Endometrial microvascular endothelial cells (primary cell): ENCODE results near the gene HS3ST5. TPM values are rescaled to one million over a fixed set of nuclear protein-coding genes. Genes with fewer than 3 reads are reported as not detected.

Experiments used
- in situ Hi-C: cut with HindIII; loops from 2 replicates; pipeline ENCODE4 v1.10.0; 2017; ENCODE audit warnings: low sequenced_read_pairs, low pct_unique_long_range_greater_than_20kb; ENCODE audit errors: inconsistent ontology term
- total RNA-seq: library from RNA; depleted of rRNA; stranded (reverse); fragments of >200 nt; gene quantifications from one replicate; pipeline ENCODE4 v1.2.3, GENCODE V29; 2015; ENCODE audit errors: inconsistent ontology term

The HS3ST5 gene
- total RNA-seq, 1 donor from 2014 or later = not detected

DNA sequence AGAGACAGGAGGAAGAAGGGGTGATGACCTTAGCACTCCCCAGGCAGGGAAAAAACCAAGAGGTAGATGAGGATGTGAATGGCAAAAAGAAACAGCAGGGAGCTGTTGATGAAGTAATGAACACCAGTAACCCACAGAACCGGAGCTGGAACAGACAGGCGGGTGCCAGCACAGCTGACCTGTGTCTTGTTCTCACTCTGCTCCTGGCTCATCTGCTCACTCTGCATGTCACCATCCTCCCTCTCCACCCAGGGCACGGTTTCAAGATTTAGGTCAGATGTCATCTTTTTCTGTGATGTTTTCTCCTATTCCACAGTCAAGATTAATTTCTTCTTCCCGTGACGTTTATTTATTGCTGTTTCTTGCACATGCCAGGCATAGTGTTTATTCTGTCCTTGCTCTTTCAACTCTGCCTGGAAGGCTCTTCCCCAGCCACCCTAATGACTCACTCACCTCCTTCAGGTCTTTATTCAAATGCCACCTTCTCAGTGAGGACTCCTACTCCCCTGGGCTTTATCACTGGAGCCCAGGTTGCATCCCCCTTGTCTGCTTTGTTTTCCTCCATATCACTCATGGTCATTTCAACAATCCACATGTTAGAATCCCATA lies 207.4 kb downstream of the HS3ST5 start:
- in situ Hi-C loops = no loop called here

DNA sequence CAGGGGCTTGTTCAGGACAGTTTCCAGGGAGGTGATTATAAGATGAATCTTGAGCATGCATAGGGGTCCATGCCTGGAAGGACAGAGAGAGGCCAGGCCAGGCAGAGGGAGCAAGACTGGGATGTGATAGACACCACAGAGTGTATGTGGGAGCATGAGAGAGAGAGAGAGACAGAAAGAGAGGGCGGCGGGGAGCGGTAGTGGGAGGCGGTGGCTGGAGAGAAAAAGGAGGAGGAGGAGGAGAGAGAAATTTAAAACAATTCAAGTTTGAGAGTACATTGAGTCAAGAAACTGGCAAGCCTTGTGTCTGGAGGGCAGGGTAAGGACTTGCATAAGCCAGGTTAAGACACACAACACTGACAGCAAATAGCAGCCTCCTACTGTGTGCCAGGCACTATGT lies 209.0 kb downstream of the HS3ST5 start:
- in situ Hi-C loops = no loop called here

DNA sequence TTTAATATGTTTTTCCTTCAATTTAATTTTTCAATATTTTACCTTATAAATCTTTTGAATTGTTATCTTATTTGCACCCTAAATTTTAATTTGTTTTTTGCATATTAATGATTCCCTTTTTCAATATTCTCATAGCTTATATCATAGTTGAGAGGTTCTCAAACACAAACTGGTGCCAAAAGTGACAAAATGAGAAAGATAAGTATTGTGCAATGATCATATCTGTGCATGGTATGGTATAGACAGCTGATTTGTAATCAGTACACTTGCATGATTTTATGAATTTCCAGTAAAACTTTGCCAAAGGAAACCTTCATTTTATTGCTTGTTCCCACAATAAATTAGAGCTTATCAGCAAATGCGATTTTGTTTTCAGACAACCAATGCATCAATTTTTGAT lies 210.9 kb downstream of the HS3ST5 start:
- in situ Hi-C loops = no loop called here

DNA sequence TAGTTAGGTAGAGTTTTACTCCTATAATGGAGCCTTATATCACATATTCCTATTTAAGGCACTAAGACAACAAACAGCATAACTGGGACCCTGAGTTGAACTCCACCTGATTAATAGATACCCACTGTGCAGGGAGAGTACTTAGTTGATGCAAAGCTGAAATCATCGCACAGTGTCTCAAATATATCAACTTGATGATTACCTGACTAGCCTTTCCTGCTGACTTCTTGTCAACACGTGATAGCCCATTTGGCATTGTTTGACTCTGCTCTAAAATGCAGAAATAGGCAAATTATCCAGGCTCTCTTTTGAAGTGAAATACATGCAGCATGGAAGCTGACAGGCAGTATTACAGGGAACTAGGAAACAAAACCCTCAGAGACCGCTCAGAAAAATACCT lies 217.2 kb downstream of the HS3ST5 start:
- in situ Hi-C loops = no loop called here

DNA sequence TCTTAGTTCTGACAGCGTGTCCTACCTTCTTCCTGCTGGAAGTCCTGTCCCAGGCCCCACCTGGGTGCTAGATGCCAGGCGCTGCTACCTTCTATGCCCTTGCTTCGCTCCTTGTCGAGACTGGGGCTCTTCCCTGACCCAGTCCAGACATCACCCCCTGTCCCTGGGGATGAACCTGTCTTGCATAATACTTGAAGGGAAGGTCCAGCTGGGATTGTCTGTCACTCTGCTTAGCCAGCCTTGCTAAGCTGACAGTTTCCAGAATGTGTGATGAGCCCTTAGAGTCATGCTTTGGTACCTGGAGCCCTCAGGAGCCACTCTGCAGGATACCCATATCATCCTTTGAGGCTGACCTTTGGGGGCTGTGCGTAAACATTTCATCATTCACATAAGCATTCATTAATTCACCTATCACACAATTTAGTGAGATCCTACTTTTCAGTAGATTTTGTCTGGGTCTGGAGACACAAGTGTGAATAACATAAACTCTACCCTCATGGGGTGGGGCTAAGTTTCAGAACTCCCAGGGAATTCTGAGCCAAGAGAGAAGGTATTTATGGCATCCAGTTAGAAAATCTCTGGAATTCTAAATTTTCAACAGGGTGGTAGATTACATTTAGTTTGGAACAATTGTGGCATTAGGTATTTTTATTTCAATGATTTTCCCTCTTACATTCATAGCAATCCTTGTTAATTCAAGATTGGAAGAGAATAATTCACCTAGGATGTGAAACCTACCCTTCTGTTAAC lies 220.7 kb downstream of the HS3ST5 start:
- in situ Hi-C loops = no loop called here

DNA sequence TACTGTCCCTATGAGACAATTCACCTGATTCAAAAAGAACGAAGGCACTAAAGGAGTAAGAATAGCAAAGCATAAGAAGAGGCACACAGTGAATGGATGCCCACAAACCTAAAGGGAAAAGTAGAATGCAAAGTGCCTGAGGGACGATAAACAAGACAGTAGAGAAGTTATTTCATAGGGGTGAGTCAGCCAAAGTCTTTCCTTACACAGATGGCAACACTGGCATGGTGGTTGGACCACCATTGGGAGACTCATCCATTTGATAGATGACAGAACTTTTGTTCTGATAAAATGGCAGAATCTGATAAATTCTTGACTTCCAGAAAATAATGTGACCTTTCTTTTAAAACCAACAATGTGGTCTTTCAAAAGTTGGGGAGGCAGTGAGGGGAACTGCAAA lies 223.8 kb downstream of the HS3ST5 start:
- in situ Hi-C loops = no loop called here

DNA sequence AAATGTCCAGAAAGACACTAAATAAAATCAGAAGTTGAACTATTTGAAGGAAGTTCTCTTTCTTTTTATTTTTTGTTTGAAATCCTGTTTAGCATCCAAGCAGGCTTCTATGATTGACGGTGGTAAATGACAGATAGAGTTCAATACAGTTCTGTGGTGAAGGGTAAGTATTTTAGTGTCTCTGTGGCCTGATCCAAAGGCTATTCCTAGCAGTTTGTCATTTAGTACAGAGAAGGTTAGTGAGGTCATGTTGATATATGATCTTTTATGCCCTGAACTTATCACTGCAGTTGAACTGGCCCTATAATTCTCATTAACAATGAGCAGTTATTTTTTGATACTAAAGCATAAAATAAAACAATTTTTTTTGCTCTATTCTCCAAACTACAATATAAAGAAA lies 227.2 kb downstream of the HS3ST5 start:
- in situ Hi-C loops = no loop called here

DNA sequence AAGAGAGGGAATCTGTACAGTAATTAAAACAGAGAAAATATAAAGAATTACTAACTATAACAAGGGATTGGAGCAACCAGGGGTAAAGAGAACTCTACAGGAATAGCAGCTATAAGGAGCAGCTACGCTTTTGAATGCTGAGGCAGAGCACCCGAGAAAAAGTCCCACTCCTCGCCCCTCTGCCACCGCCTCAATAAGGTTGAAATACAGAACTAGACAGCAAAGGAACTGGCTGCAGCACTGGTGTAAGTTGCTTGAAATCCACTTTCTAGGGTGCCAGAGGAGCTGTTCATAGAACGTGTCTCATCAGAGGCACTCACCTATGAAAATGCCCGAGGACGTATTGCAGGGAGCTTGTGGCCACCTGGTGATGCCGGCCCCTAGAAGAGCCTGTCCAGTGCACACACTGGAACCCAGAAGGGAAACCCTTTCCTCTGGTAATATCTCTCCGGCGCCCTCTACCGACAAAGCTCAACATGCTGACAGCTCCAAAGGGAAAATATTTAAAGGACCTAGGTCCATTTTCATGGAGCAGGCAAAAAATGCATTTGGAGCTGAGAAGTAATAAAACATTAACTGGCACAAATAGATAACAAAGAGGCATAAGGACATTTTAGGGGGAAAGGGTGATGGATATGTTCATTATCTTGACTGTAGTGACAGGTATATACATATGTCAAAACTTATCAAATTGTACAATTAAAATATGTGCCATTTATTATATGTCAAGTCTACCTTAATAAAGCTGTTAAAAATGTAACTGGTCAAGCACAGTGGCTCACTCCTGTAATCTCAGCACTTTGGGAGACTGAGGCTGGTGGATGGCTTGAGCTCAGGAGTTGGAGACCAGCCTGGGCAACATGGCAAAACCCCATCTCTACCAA lies 234.5 kb downstream of the HS3ST5 start:
- in situ Hi-C loops = no loop called here

DNA sequence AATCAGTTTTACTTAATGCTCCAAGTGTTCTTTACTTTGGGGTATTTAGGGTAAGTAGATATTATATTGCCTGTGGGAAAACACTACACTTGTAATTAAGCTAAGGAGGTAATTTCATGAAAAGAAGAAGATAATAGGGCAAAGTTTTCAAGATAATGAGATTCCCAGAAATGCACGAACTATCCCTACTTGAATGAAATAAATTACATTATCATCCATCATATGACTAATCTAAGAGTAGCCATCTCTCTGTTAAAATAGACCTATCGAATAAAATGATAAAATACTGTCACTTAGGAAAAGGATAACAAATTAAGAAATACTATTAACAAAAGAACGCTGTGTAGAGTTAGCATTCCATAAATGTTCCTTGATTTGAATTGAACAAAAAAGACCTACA lies 236.8 kb downstream of the HS3ST5 start:
- in situ Hi-C loops = no loop called here

DNA sequence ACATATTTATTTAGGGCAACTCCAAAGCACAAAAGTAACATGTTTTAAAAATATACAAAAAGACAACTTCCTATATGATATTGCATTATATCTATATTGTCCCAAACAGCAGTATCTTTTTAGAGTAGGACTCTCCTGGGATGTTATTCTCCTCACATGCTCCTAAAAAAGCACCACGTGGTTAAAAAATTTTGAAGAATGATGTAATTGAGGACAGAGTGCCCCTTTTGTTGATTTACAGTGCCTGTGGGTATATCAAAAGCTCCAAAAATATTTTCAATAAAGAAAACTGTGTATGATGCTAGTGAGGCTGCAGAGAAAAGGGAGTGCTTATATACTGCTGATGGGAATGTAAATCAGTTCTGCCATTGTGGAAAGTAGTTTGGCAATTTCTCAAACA lies 241.6 kb downstream of the HS3ST5 start:
- in situ Hi-C loops = no loop called here

DNA sequence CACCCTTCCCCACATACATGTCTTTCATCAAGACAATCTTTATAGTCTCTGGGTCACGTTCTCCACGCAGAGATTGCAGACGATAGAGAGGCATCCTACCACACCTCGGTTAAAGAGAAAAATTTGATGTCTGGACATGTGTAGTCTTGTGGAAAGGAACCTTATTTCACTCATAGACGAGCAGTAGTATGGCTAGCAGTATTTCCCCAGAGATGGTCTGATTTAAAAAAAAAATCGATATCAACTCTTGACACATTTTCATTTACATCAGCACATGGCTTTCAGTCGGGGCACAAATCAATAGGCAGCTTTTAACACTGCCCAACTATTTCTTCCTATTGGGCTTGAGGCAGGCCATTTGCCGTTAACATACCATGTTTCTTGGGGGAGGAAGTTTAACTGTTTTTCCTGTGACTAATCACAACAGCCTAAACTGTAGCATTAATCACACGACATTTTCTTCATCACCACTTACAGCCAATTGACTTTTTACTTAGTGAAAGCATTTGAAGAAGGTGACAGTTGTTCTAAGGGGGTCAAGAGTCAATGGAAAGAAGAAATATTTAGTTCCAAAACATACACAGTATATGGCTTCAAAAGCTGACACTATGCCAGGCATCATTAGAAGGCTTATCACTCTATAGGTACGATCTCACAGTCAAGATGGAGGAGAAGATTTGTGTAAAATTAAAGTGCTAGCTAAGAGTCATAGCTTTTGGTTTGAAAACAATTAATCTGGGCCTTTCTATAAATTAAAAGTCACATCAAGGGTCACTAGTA lies 242.4 kb downstream of the HS3ST5 start:
- in situ Hi-C loops = no loop called here

DNA sequence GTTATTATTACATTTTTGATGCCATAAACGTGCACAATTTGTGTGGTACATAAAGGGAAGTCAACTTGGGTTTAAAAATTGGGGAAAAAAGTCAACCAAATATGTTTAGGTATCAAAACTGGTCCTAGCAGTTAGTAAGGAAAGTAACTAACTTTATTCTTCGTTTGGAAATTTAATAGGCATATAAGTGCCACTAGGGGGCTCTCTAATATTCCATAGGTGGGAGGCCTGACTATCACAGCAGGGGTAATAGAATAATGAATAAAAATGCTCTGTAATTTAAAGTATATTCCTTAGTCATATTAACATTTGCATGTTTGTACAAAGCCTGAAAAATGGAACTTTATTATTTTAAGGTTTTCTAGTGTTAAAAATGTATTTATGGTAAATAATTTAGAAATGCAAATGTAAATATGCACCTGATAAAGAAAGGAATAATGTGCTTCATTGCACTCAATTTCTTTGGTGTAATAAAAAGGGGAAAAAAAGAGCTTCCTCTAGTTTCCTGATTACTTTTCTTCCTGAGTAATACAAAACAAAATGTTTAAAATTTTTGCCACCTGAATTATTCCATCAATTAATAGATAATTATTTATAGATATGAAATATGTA lies 246.2 kb downstream of the HS3ST5 start:
- in situ Hi-C loops = no loop called here

DNA sequence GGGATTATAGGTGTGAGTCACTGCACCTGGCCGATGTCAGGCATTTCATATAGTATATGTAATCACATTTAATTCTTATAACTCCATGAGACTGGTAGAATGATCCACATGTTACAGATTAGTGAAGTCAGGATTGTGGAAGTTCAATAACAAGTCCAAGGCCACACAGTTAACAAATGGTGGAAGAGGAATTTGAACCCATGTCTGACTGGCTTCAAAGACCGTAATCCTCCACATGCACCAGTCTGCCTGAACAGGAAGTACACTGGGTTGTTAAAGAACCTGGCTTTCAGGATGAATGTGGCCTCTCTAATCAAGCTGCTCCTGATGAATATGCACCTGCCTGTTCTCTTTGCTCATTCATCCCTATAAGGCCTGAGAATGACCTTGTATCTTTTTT lies 249.9 kb downstream of the HS3ST5 start:
- in situ Hi-C loops = no loop called here

DNA sequence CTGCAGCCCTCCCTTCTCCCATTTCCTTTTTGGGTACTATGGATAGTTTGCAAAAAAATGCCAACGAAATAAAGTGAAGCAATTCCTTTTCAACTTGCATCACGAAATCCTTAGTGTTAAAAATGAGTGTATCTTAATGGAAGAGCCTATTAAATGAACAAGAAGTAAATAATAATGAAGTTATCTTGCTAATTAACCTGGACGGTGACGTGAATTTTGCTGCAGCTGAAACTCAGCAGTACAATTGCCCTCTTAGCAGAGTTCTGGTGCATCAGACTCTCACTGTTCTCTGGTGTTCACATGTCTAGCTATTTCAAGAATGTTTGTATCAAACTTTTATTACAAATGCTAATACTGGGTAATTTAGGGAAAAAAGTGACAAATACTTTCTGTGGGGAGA lies 252.2 kb downstream of the HS3ST5 start:
- in situ Hi-C loops = no loop called here

DNA sequence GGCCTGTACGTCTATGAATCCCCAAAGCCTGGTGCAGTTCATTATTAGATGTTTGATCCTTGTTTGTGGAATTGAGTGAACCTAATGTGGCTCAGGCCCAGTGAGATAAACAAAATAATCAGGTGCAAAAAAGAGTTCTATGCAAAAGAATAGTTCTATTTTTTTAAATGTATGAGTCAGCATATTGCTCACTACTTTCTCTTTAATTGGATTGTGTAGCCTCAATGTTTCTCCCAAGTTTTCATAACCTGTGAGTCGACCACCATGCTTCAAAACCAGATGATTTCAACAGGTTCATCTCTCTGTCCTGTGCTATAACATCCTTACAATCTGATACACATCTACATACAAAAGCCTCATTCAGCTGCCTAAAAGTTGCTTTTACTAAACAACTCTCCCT lies 255.3 kb downstream of the HS3ST5 start:
- in situ Hi-C loops = no loop called here

DNA sequence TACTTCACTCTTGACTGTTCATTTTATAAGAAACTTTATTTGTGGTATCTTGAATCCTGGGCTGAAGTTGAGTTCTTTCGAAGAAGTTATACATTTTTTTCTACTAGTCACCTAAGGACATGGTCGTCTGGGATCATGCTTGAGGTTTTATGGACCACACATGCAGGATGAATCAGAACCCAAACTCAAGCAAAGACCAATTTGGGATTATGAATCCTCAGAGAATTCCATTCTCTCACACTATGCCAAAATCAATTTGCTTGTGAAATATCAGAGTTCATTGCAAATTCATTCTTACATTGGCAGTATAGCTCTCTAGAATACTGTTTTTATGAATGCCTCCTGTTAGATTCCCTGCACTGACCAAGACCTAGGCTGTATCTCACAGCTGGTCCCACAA lies 257.6 kb downstream of the HS3ST5 start:
- in situ Hi-C loops = no loop called here

DNA sequence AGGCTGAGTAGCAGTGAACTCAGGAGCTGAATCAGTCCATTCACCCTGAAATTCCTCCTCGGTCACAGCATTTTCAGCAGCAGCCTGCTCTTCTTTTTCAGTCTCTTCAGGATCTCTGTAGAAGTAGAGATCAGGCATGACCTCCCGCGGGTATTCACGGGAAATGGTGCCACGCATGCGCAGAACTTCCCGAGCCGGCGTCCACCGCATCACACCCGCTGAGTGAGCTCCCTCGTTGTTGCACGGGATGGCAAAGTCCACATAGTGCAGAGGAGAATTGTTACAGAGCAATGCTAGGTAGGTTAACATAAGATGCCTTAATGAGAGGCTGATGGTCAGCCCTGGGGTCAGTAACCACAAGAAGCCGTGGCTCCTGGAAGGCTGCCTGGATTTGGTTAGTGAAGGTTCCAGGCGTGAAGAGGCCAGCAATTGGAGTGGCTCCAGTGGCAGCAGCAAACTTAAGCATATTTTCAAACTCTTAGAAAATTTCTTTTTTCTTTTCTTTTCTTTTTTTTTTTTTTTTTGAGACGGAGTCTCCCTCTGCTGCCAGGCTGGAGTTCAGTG lies 258.4 kb downstream of the HS3ST5 start:
- in situ Hi-C loops = no loop called here

DNA sequence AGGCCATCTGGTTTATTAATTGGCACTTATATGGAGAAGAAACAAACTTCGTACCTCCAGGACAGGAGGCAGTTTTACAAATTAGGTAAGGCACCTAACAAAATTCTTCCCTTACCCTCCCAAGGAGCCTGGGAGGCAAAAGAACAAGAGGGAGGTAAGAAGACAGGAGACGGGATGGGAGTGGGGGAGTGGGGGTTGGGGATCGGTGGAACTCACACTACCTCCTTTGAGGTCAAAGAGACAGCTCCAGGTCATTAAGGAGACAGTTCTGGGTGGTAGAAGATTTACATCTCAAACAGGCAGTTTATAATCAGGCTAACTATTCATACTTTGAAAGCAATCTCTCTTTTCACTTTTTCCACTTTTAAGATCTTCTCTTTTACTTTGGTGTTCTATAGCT lies 259.6 kb downstream of the HS3ST5 start:
- in situ Hi-C loops = no loop called here

DNA sequence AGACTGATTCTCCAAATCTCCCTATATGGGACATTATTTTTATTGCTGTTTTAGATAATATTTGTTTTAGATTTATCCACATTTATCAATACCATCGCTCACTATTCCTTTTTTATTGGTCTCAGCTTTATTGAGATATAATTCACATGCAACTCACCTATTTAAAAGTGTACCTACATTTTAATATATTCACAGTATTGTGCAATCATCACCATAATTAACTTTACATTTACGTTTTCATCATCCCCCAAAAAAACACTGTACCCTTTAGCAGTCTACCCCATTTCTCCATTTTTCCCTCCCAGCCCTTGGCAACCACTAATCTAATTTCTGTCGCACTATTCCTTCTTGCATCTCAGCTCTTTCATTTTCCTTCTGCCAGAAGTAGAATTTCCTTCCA lies 261.1 kb downstream of the HS3ST5 start:
- in situ Hi-C loops = no loop called here
